Left lung (tissue), 10 donors: ENCODE data around the gene IBSP. TPM values are rescaled to one million over a fixed set of nuclear protein-coding genes. Genes with fewer than 3 reads are reported as not detected.

Experiments
- ATAC-seq: fragments of 200-7000 bp; cut with Tn5 transposase; one replicate; pipeline ENCODE4 v1.9.1; 2020; ENCODE audit warnings: moderate library complexity
- DNase-seq, 4 donors: peaks; one replicate each; pipeline ENCODE4 v3.0.0-alpha.2; 2013 to 2020
- H3K27ac ChIP-seq, 2 donors: fragments of 200-600 bp; sonication (generic) in 1 of 2; one replicate each; pipeline versions ENCODE4 v1.5.0 to v1.8.0; 2020 to 2021
- H3K27me3 ChIP-seq, 2 donors: fragments of 200-600 bp; sonication (generic) in 1 of 2; one replicate each; pipeline versions ENCODE4 v1.5.0 to v1.8.0; 2020 to 2021
- H3K36me3 ChIP-seq, 2 donors: fragments of 200-600 bp; sonication (generic) in 1 of 2; one replicate each; pipeline versions ENCODE4 v1.5.0 to v1.8.0; 2020 to 2021
- H3K4me1 ChIP-seq, 2 donors: fragments of 200-600 bp; one replicate each; pipeline ENCODE4 v1.8.0; 2021
- H3K4me3 ChIP-seq, 2 donors: fragments of 200-600 bp; sonication (generic) in 1 of 2; one replicate each; pipeline versions ENCODE4 v1.5.0 to v1.8.0; 2020 to 2021; ENCODE audit warnings: mild to moderate bottlenecking in 1 of 2
- H3K9me3 ChIP-seq, 2 donors: fragments of 200-600 bp; sonication (generic) in 1 of 2; one replicate each; pipeline versions ENCODE4 v1.5.0 to v1.8.0; 2020 to 2021
- CTCF ChIP-seq, 2 donors: fragments of 200-600 bp; sonication (generic) in 1 of 2; IDR thresholded peaks; one replicate each; pipeline versions ENCODE4 v1.5.0 to v1.8.0; 2021; ENCODE audit warnings: antibody characterized with exemption in 2 of 2
- intact Hi-C, 2 donors: fragments of 100-400 bp; cut with DNase I; formaldehyde crosslinking; loops; one replicate each; pipeline versions ENCODE4 v1.11.2 to v1.14.2; 2022
- polyA plus RNA-seq, 6 donors: library from polyadenylated mRNA; unstranded; fragments of 120-200 nt; gene quantifications; one replicate each; pipeline ENCODE4 v1.2.1, GENCODE V29; 2013; ENCODE audit not compliant: insufficient read length in 6 of 6
- total RNA-seq, 2 donors: library from RNA; stranded (reverse); fragmentation: NEBNext Ultra II Directional; extraction: Animal tissue kit (Norgen Biotek cat#: 25700); gene quantifications; one replicate each; pipeline ENCODE4 v1.2.1, GENCODE V29; 2021
- donor health status: DM: no; HTN: yes; CAD: no.
- donor health status: DM: no; HTN: no; CAD: no.

Gene IBSP
- total and polyA plus RNA-seq, 8 donors, result 0.11 to 0.41 (median 0.17) TPM; not detected in 3

GRCh38 chr4:87855559-87855958 lies 56.2 kb downstream of the IBSP start:
- Histone ChIP-seq H3K27me3 (no peaks in the 10 kb centered on the region), H3K9me3 (no peaks in the 10 kb centered on the region), H3K27ac (no peak overlapping the region), H3K36me3 (no peaks in the 10 kb centered on the region), H3K4me3 (no peak overlapping the region), H3K4me1 (peaks cover 0 to 27% of the 10 kb centered on the region in 2 donors)
- no peak for DNase-seq
- intact Hi-C loops, result loop anchor here in 1 of 2 donors (10.0 kb wide), 1 partner anchor 349 kb away; no protein-coding TSS in a partner anchor
- TF ChIP-seq CTCF (IDR thresholded peaks at IDR 0.05), result no peak
- no peak for ATAC-seq

- H3K9me3 ChIP-seq, result no peaks in the 10 kb centered on the region
- H3K4me1 ChIP-seq, result peaks cover 0 to 24% of the 10 kb centered on the region in 2 donors
- no peak for ATAC-seq
- no peaks in the 10 kb centered on the region for H3K27me3 ChIP-seq
- H3K4me3 ChIP-seq, result no peak overlapping the region
- no peak for TF ChIP-seq CTCF (IDR thresholded peaks at IDR 0.05)
- intact Hi-C loops, result loop anchor here in 1 of 2 donors (10.0 kb wide), 1 partner anchor 348 kb away; no protein-coding TSS in a partner anchor
- H3K27ac ChIP-seq, result no peak overlapping the region
- DNase-seq, result no peak
- H3K36me3 ChIP-seq, result no peaks in the 10 kb centered on the region
These were observed 57.5 kb downstream of the IBSP start for GRCh38 chr4:87856816-87857215.

- TF ChIP-seq CTCF (IDR thresholded peaks at IDR 0.05), result no peak
- ATAC-seq (no peak), DNase-seq (no peak)
- Histone ChIP-seq H3K27ac (no peak overlapping the region), H3K27me3 (no peaks in the 10 kb centered on the region), H3K9me3 (no peaks in the 10 kb centered on the region), H3K36me3 (no peaks in the 10 kb centered on the region), H3K4me3 (no peak overlapping the region), H3K4me1 (peaks cover 0 to 15% of the 10 kb centered on the region in 2 donors)
- intact Hi-C loops, result loop anchor here in 1 of 2 donors (10.0 kb wide), 1 partner anchor 347 kb away; no protein-coding TSS in a partner anchor
These were observed 58.4 kb downstream of the IBSP start for GRCh38 chr4:87857789-87858188.

Other genes with a start within 250 kb of the IBSP start
- gene DSPP, start 191.0 kb upstream of the IBSP start, total RNA-seq, result not detected
- gene DSPP, start 191.0 kb upstream of the IBSP start, polyA plus RNA-seq, result under 1 TPM in 3 of 6 donors, not detected in 3; 0.03 to 0.06 (median 0.04) TPM
- not detected for gene DMP1, start 149.3 kb upstream of the IBSP start, total RNA-seq
- under 1 TPM in 3 of 6 donors, not detected in 3; 0.07 to 0.09 (median 0.07) TPM for gene DMP1, start 149.3 kb upstream of the IBSP start, polyA plus RNA-seq
- not detected for gene MEPE, start 33.4 kb downstream of the IBSP start, total RNA-seq
- under 1 TPM; 0.37 to 0.88 (median 0.66) TPM for gene MEPE, start 33.4 kb downstream of the IBSP start, polyA plus RNA-seq
- 10 to 100 TPM; 37.6 to 55.5 TPM for gene SPP1, start 176.2 kb downstream of the IBSP start, total RNA-seq
- gene SPP1, start 176.2 kb downstream of the IBSP start, polyA plus RNA-seq, result 100 to 1,000 TPM in 2 of 6 donors, 10 to 100 TPM in 4; 48.1 to 229 (median 97.0) TPM
- gene PKD2, start 208.1 kb downstream of the IBSP start, total RNA-seq, result 10 to 100 TPM; 22.6 to 28.8 TPM
- 10 to 100 TPM; 61.5 to 72.4 (median 63.2) TPM for gene PKD2, start 208.1 kb downstream of the IBSP start, polyA plus RNA-seq